Activated gamma-delta T cell treated with anti-CD3 and anti-CD28 coated beads, Interleukin-2, amount 50 U/mL, for 16 hours (primary cell): ENCODE results near the gene RALGAPA1.
"Not testable (repeated sequence)": the region's sequence is repeated elsewhere in the genome, so short reads cannot be mapped to it uniquely, and the experiment has no call there.

Experiments
- DNase-seq: peaks from one replicate; pipeline ENCODE4 v3.0.0-alpha.2; 2020; ENCODE audit warnings: low read depth

Gene RALGAPA1

GRCh38 chr14:35696575-35696974 is 112.5 kb downstream of the RALGAPA1 start:
- no peak for DNase-seq

- no peak for DNase-seq
These were observed 113.0 kb downstream of the RALGAPA1 start for GRCh38 chr14:35696119-35696518.

- no peak for DNase-seq
These were observed 113.4 kb downstream of the RALGAPA1 start for GRCh38 chr14:35695647-35696046.

DNA sequence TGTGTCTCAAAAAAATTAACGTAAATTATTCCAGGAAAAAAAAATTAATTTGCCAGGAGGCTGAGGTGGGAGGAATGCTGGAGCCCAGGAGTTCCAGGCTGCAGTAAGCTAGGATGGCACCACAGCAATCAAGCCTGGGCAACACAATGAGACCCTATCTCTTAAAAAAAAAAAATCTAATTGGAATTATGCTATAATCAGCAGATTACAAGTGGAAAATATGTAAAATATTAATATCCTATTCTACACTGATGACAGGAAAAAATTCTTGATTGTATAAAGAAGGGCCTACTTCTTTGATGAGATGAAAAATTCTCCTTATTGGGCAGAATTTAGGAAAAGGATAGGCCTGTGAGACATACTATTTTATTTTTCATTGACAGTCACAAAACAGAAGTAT is 114.0 kb downstream of the RALGAPA1 start:
- no peak for DNase-seq

DNA sequence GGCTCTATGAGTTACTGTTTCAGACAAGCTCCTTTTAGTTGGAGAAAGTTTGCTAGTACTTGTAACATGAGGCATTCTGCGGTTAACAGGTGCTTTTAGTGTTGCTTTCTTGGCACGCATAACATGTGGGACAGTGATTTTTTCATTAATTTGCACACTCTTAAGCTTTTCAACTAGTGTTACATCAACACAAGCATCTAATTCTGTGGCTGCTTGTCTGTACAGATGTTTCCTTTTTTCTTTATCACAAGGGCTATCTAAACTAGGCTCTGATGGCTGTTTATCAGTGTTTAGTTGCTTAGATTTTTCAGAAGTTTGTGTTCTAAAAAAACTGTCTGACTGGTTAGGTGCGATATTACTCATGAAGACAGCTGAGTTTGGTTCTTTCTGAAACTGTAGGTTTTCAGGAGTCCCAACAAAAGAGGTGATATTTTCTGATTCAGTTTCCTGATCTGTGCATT is 120.1 kb downstream of the RALGAPA1 start:
- DNase-seq: no peak

DNA sequence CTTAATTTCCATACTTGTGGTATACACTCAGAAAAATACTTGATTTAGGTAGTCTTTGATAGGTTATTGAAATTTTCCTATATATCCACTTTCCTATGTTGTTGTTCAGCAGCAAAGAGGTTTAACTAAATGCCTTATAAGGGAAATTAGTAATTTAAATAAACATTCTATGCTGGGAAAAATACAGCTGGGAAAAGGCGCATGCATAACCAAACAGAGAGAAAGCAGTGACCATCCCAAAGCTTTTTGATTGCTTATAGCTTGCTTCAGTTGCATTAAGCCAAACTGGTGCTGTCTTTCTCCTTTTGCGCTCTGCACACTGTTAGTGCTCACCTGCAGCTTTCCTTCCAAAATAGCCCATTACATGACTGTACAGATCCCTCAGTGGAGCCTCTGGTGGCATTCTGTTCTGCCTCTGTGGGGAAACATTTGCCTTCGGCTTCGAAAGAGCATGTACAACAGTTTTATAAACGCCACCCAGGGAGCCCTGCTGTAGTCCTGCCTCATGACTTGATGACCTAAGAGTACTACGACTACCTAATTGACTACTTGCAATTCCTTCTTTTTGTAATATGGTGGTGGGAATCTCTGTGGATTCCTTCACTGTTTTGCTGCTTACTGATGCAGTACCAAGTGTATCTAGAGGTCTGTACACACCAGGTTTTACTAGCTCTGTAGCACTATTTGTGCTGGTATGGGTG is 120.8 kb downstream of the RALGAPA1 start:
- DNase-seq: no peak

DNA sequence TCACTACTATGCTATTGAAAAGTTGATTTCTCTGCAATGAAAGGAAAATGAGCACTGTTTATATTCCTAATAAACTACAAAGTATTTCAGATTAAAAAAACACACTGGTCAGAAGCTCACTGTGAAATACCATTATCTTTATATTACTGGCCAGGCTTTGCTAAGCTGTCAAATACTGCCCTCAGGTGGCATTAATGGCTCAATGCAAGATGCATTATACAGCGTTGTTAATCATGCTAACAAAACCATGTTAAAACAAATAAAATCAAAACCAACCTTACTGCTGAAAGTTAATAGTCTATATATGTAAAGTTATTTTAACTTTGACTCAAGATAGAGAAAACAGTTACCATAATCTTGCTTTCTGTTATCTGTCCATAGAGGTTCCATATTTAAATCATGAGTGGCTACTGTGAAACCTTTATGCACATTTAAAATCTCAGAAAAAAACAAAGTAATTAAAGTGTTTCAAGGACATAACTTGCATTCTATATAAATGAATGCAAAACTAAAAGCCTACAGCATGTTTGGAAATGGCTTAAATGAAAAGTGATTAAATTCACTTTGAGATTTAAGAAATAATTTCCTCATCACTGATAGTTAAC is 121.7 kb downstream of the RALGAPA1 start:
- DNase-seq: no peak

DNA sequence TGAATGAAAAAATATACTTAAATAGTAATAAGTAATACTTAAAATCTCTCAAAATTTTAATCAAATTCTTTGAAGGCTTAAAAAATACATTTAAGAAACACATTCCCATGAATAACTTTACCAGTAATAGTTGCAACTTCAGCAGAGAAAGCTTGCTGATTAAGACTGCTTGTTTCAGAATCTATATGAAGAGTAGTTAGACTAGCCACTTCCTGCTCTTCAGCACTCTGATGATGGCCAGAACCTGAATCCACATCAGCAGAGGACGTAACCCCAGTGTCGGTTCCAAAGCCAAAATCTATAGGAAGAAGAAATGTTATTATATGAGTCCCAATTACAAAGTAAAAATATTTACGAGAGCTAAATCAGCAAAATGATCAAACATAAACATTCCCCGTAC is 125.4 kb downstream of the RALGAPA1 start:
- not testable (repeated sequence) for DNase-seq

DNA sequence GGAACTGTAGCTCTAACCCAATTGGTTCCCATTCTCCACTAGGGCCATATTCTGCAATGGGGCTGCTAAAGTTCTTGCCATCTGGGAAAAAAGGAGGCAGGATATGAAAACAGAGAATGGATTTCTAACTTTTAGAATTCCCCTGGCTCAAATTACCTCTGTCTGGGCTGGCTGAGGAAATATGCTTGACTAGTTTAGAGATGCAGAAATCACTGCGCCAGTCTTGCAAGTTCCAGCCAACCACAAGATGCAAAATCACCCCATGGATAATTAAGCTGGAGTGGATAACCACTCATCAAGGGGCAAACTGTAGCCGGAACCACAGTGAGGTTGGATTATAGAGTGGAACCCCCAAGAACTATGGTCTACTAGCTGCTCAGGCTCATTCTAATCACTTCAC is 126.3 kb downstream of the RALGAPA1 start:
- DNase-seq: no peak

- DNase-seq: no peak
These were observed 130.6 kb downstream of the RALGAPA1 start for GRCh38 chr14:35678403-35679028.

GRCh38 chr14:35669782-35670181 is 139.3 kb downstream of the RALGAPA1 start:
- no peak for DNase-seq

DNA sequence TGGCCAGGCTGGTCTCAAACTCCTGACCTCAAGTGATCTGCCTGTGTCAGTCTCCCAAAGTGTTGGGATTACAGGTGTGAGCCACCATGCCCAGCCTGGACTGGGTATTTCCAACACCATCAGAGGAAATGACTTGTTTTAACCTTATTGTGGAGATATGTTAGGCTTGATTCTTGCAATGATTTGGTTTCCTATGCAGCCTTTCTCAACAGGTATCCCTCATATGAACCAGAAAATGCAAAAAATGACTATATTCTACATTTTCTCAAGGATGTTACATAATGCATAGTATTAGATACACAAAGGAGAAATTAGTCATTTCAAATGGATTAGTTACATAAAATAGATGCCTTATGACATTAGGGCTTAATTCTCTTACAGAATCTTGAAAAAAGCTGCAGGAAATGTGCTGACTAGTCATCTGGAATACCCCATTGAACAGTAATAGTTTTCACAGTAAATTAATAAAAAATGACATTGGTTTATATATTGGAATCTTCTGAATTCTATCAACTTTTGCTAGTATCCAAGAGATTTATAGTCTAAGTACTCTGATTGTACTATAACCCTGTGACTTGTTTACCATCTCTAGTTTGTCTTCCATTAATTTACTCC is 142.6 kb downstream of the RALGAPA1 start:
- no peak for DNase-seq

DNA sequence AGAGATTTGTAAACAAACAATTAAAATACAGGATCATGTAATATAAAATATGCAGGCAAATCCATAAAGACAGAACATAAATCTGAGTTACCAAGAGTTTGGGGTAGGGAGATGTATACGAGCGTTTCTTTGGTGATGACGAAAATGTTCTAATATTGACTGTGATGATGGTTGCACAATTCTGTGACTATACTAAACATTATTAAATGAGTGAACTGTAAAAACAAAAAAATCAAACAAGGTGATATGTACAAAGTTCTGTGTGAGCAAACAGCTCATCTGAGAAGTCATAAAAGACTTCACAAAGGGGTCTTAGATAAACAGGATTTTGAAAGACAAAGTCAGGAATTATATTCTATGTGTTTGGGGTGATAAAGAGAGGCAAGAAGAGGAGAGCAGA is 147.2 kb downstream of the RALGAPA1 start:
- DNase-seq: no peak

DNA sequence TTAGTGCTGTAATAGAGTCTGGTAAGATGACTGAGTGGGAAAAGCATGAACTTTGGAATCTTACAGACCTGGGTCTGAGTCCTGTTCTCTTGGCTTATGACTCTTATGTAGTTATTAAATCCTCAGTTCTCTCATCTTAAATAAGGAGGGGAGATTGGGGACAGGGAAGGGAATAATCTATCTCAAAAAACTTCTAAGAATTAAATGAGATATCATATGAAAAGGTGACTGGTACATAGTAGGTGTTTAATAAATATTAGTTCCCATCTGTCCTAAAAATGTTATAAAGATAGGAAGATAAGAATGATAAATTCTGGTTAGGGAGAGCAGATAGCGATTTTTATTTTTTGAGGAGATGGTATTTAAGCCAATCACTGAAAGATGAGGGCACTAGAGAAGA is 156.1 kb downstream of the RALGAPA1 start:
- DNase-seq: no peak

GRCh38 chr14:35643513-35643912 is 165.6 kb downstream of the RALGAPA1 start:
- no peak for DNase-seq

GRCh38 chr14:35637851-35638250 is 171.2 kb downstream of the RALGAPA1 start:
- DNase-seq: no peak

DNA sequence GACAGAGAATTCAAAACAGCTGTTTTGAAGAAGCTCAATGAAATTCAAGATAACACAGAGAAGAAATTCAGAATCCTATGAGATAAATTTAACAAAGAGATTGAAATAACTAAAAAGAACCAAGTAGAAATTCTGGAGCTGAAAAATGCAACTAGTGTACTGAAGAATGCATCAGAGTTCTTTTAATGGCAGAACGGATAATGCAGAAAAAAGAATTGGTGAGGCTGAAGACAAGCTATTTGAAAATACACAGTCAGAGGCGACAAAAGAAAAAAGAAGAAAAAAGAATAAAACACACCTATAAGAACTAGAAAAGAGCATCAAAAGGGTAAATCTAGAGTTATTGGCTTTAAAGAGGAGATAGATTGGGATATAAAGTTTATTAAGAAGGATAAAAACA is 171.8 kb downstream of the RALGAPA1 start:
- DNase-seq: no peak

DNA sequence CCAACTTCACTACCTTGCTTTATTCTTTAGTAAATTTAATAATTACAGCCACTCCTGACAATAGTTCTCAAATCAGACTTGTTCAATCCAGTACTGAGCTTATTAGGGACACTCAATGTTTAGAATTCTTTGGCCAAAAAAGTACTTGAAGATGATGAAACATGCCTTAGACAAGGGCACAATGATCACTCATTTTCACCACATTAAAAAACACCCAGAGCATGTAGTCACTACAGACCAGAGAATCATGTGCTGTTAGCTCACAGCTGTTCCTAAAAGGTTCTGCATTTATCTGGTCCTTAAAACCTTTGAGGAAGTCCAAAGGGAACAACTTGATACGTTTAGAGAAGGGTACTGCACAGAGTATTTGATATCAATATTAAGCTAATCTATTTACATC is 176.4 kb downstream of the RALGAPA1 start:
- no peak for DNase-seq

DNA sequence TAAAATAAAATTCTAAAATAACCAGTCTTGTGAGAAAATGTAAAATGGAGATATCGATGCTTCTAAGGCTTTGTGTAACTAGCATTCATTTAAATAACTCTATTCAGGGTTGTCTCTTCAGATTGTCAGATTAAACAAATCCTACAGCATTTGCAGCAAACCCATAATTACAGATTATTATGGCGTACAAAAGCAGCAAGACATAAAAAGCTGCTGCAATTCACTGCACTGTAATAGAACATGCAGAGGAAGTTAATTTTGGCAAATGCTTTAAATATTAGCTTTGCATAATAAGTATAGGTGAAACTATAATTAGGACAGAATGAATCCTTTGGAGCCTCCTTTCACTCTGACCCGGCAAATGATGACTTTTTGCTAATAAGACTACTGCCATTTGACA is 176.8 kb downstream of the RALGAPA1 start:
- no peak for DNase-seq

GRCh38 chr14:35631071-35631805 is 177.9 kb downstream of the RALGAPA1 start:
- no peak for DNase-seq

DNA sequence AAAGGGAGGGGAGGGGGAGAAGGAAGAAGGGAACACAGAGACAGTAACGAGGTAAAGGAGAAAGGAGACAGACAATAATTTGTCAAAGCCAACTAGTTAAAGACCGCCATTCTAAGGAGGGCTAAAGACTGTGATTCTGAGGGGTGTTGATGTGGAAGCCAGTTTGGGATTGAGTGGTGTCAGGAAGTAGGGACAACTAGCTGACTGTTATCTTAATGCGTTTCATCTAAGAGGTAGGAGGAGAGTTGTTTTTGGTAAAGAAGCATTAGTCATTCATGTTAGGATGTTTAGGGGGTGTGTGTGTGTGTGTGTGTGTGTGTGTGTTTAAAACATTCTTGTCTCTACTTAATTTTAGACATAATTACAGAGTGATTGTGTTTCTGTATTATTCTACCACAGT is 180.1 kb downstream of the RALGAPA1 start:
- no peak for DNase-seq

DNA sequence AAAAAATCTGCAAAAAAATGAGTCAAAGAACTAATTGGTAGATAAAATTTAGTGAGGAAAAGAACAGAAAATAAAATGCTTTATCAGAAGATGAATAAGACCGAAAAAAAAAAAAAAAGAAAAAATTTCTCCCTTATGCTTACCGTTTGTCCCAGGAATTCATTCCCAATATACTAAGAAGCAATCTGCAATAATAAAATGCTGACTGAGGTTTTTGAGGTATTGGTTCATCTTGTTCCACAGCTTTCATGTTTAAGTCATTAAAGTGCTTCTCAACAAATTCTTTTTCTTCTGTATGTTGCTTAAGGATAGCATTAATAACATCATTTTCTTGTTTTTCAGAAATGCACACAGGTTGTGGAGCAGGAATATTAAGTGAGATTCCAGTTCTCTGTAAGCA is 182.1 kb downstream of the RALGAPA1 start:
- DNase-seq: not testable (repeated sequence)
